Fibroblast of lung (primary cell): ENCODE results near the gene RPS24.

Experiments used
- EZH2 ChIP-seq: IDR thresholded peaks from 2 replicates; pipeline ENCODE4 v1.5.1; 2012; ENCODE audit warnings: low read length, control low read depth, mild to moderate bottlenecking; ENCODE audit errors: missing control alignments
- TF ChIP-seq, protein P1 (sequence below), 2 donors: IDR thresholded peaks in 1 of 2; conservative IDR thresholded peaks in 1 of 2; 1 replicate in 1 of 2; 2 replicates in 1 of 2; pipeline ENCODE4 v1.5.1; 2011 to 2012; ENCODE audit warnings: low read length in 2 of 2, control low read depth in 1 of 2, inconsistent platforms in 1 of 2, low read depth in 1 of 2, mild to moderate bottlenecking in 1 of 2

DNA sequence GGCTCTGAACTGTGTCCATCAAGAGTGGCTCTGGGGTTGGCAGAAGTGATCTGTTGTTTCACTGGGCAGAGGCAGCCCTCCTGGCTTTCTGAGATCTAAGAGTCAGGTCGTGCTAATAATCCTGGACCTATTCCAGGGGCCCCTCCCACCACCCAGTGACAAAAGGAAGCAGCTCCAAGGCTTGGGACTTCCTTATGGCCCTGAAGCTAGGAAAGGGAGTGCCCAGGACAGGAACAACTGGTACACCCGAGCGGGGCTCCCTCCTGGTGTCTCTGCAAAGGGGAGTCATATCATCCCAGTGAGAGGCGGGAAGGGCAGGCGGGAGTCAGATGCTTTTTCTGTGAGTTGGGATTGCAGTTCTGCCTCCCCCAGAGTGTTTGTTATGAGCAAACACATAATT is 32.3 kb downstream of the RPS24 start:
- TF ChIP-seq EZH2: no peak
- TF ChIP-seq, protein P1, sequence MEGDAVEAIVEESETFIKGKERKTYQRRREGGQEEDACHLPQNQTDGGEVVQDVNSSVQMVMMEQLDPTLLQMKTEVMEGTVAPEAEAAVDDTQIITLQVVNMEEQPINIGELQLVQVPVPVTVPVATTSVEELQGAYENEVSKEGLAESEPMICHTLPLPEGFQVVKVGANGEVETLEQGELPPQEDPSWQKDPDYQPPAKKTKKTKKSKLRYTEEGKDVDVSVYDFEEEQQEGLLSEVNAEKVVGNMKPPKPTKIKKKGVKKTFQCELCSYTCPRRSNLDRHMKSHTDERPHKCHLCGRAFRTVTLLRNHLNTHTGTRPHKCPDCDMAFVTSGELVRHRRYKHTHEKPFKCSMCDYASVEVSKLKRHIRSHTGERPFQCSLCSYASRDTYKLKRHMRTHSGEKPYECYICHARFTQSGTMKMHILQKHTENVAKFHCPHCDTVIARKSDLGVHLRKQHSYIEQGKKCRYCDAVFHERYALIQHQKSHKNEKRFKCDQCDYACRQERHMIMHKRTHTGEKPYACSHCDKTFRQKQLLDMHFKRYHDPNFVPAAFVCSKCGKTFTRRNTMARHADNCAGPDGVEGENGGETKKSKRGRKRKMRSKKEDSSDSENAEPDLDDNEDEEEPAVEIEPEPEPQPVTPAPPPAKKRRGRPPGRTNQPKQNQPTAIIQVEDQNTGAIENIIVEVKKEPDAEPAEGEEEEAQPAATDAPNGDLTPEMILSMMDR (conservative IDR thresholded peaks at IDR 0.05 in 1 of 2, IDR thresholded peaks at IDR 0.05 in 1 of 2; ENCODE audit: low read depth in 1 of 2, low read length in 2 of 2): no peak
